ENCODE results near the gene TCEANC2. TPM values are rescaled to one million over a fixed set of nuclear protein-coding genes. Genes with fewer than 3 reads are reported as not detected.

The TCEANC2 gene
- total and polyA plus RNA-seq, 2 experiments from 2014 or later = 6.0 to 6.3 TPM

- Mint-ChIP-seq H3K9me3 (no peaks in the 10 kb centered on the region), H3K4me3 (no peak overlapping the region), H3K36me3 (ENCODE audit: low read depth) (no peaks in the 10 kb centered on the region), H3K27me3 (ENCODE audit: insufficient read depth, low read depth, poor library complexity) (peaks cover 7% of the 10 kb centered on the region), H3K27ac (no peak overlapping the region), H3K4me1 (peaks cover 8% of the 10 kb centered on the region; the same call in 2 of the 3 replicates)
- H3K79me2 ChIP-seq (replicated peaks; ENCODE audit: insufficient read depth) = no peaks in the 10 kb centered on the region
- H3K27me3 ChIP-seq (ENCODE audit: insufficient read depth) = no peaks in the 10 kb centered on the region
- no peak overlapping the region for H3K4me3 ChIP-seq
- TF ChIP-seq EZH2 (IDR thresholded peaks at IDR 0.05; ENCODE audit: low read depth, unreplicated experiment) (no peak), STAT1 (IDR thresholded peaks at IDR 0.05; ENCODE audit: unreplicated experiment) (no peak), CTCF (conservative IDR thresholded peaks at IDR 0.05; ENCODE audit: low read depth in 2 of 2) (no peak), ZNF331 (CRISPR knock-in tag; IDR thresholded peaks at IDR 0.05; ENCODE audit: low read depth) (no peak), JUNB (IDR thresholded peaks at IDR 0.05; ENCODE audit: unreplicated experiment) (no peak), ZNF462 (CRISPR knock-in tag; IDR thresholded peaks at IDR 0.05) (no peak), ZNF114 (CRISPR knock-in tag; IDR thresholded peaks at IDR 0.05) (no peak), POLR2AphosphoS5 (IDR thresholded peaks at IDR 0.05; ENCODE audit: low read depth) (no peak), REST (IDR thresholded peaks at IDR 0.05; ENCODE audit: unreplicated experiment) (no peak), ETS1 (IDR thresholded peaks at IDR 0.05) (no peak), NANOG (IDR thresholded peaks at IDR 0.05; ENCODE audit: borderline replicate concordance) (no peak)
- DNase-seq (ENCODE audit: low spot score) = no peak
- no peaks in the 10 kb centered on the region for H4K20me1 ChIP-seq (replicated peaks; ENCODE audit: insufficient read depth)
- H3K4me2 ChIP-seq = no peak overlapping the region
- no peaks in the 10 kb centered on the region; the same call in 1 of the 2 replicates for H3K9me2 ChIP-seq (ENCODE audit: insufficient read depth)
- ATAC-seq = no peak
- H2AFZ ChIP-seq = no peak overlapping the region
- no peaks in the 10 kb centered on the region for H3F3A ChIP-seq (replicated peaks; ENCODE audit: low read depth)
- no peaks in the 10 kb centered on the region for H3K4me1 ChIP-seq (ENCODE audit: insufficient read depth)
- H3K36me3 ChIP-seq (ENCODE audit: insufficient read depth) = no peaks in the 10 kb centered on the region
- H3K27ac ChIP-seq (ENCODE audit: low read depth) = no peak overlapping the region
Observed at GRCh38 chr1:54011316-54012007, 41.9 kb upstream of the TCEANC2 start.
